Activated gamma-delta T cell (primary cell): ENCODE measurements around the gene CCL22.

ENCODE experiments used
- DNase-seq: peaks from one replicate; lab custom pipeline; 2025; lab: John Stamatoyannopoulos, UW

The CCL22 gene

DNA sequence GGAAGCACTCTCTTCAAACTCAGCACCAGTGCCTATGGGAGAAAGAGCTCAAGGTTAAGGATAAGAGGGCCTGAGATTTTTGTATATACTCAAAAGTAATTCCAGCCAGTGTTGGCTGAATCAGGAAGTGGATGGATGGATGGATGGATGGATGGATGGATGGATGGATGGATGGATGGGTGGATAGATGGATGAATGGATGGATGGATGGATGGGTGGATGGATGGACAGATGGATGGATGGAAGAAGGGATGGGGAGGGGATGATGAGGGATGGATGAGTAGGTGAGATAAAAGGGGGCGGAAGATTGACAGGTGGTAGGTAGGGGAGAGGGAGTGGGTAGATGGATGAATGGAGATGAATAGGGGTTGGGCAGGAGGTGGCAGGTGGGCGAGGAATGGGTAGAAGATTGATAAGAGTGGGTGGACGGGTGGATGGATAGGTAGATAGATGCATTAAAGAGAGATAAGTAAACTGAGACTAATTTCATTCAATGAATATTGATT, 17.8 kb downstream of the CCL22 start:
- DNase-seq: no peak

DNA sequence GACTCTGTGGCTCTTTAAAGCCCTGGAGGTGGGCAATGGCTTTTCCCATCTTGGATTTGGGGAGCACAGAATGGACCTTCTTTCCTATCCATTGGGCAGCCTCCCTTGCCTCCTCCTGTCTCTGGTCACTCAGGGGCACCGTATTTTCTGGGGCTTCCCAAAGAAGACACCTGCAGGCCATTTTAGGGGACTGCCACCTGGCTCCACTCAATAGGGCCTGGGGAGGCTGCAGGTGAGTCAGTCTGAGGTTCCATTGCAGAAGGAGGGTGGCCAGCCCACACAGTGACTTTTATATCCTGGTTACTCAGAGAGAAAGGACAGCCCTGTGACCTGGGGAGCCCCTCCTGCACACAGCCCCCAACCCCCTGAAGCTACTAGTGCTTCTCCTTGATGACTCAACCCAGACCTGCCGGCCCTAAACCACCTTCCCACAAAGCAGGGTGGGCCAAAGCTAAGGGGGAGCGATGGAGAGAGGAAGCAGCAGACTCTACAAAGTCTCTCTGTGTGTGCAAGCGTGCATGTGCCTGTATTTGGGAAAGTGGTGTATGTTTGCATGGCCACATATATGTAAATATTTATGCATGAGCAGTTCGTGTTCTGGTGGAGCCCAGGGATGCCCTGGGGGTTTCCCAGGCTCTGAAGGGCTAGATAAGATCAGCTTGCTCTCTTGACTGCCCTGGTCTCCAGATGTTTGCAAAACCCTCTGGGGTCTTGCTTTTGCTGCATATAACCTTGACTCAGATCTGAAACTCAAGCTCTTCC, 18.7 kb downstream of the CCL22 start:
- no peak for DNase-seq

DNA sequence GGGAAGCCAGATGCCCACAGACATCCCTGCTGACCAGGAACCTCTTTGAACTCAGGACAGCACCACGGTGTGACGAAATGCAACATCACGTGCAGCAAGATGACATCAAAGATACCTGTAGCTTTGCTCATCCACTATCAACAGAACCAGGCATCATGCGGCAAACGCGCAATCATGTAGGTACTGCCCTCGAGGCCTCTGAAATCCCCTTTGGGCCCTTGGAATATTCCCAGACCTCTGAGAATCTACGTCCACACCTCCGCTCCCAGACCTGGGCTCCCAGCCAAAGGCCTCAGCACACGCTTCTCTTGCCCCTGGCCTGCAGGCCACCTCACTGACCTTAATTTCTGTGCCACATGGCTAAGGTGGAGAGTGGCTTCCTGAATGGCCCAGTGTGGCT, 21.0 kb downstream of the CCL22 start:
- DNase-seq: no peak

DNA sequence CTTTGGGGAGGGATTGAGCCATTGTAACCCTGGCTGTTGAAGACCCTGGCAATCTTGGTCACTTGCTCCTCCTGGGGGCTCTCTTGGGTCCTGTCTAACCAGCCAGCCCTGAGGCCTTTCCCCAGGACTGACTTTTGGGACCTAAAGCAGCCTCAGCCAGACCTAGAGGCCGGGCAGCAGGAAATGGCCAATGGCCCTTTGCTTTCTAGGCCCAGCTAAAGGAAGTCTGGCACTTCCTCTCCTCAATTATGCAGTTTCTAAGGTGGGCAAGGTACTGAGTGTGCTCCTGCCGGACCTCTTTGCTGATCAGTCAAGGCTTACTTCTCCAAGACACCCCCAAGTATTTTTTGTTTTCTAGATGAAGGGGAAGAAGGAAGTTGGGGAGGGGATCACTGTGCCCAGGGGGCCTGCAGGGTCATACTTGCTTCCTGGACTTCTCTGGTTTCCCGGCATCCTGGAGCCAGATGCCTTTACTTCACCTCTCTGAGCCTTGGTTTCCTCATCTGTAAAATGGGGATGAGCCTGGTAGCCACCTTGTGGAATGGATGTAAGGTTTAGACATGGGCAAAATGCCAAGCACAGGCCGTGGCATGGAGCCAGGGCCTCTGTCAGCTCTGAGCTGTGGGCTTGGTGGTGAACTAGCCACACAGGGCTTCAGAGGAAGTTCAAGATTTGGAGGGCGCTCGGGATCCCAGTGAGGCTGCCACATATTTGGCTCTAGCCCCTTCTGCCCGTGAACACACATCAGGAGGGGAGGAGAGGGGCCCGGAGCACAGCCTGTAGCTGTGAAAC, 22.3 kb downstream of the CCL22 start:
- no peak for DNase-seq

DNA sequence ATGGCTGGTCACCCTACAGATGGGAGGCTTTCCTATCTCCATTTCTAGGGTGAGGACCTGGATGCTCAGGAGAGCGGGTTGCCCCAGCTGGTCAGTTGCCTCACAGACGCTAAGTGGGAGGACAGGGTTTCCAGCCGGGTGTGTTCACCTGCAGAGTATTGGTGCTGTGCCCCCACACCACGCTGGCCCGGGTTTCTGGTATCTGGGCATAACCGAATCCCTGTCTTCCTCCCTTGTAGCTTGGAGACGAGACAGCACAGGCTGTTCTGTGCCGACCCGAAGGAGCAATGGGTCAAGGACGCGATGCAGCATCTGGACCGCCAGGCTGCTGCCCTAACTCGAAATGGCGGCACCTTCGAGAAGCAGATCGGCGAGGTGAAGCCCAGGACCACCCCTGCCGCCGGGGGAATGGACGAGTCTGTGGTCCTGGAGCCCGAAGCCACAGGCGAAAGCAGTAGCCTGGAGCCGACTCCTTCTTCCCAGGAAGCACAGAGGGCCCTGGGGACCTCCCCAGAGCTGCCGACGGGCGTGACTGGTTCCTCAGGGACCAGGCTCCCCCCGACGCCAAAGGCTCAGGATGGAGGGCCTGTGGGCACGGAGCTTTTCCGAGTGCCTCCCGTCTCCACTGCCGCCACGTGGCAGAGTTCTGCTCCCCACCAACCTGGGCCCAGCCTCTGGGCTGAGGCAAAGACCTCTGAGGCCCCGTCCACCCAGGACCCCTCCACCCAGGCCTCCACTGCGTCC, 23.4 kb downstream of the CCL22 start:
- DNase-seq: no peak

DNA sequence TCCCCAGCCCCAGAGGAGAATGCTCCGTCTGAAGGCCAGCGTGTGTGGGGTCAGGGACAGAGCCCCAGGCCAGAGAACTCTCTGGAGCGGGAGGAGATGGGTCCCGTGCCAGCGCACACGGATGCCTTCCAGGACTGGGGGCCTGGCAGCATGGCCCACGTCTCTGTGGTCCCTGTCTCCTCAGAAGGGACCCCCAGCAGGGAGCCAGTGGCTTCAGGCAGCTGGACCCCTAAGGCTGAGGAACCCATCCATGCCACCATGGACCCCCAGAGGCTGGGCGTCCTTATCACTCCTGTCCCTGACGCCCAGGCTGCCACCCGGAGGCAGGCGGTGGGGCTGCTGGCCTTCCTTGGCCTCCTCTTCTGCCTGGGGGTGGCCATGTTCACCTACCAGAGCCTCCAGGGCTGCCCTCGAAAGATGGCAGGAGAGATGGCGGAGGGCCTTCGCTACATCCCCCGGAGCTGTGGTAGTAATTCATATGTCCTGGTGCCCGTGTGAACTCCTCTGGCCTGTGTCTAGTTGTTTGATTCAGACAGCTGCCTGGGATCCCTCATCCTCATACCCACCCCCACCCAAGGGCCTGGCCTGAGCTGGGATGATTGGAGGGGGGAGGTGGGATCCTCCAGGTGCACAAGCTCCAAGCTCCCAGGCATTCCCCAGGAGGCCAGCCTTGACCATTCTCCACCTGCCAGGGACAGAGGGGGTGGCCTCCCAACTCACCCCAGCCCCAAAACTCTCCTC, 24.1 kb downstream of the CCL22 start:
- no peak for DNase-seq

DNA sequence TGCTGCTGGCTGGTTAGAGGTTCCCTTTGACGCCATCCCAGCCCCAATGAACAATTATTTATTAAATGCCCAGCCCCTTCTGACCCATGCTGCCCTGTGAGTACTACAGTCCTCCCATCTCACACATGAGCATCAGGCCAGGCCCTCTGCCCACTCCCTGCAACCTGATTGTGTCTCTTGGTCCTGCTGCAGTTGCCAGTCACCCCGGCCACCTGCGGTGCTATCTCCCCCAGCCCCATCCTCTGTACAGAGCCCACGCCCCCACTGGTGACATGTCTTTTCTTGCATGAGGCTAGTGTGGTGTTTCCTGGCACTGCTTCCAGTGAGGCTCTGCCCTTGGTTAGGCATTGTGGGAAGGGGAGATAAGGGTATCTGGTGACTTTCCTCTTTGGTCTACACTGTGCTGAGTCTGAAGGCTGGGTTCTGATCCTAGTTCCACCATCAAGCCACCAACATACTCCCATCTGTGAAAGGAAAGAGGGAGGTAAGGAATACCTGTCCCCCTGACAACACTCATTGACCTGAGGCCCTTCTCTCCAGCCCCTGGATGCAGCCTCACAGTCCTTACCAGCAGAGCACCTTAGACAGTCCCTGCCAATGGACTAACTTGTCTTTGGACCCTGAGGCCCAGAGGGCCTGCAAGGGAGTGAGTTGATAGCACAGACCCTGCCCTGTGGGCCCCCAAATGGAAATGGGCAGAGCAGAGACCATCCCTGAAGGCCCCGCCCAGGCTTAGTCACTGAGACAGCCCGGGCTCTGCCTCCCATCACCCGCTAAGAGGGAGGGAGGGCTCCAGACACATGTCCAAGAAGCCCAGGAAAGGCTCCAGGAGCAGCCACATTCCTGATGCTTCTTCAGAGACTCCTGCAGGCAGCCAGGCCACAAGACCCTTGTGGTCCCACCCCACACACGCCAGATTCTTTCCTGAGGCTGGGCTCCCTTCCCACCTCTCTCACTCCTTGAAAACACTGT, 25.0 kb downstream of the CCL22 start:
- no peak for DNase-seq

DNA sequence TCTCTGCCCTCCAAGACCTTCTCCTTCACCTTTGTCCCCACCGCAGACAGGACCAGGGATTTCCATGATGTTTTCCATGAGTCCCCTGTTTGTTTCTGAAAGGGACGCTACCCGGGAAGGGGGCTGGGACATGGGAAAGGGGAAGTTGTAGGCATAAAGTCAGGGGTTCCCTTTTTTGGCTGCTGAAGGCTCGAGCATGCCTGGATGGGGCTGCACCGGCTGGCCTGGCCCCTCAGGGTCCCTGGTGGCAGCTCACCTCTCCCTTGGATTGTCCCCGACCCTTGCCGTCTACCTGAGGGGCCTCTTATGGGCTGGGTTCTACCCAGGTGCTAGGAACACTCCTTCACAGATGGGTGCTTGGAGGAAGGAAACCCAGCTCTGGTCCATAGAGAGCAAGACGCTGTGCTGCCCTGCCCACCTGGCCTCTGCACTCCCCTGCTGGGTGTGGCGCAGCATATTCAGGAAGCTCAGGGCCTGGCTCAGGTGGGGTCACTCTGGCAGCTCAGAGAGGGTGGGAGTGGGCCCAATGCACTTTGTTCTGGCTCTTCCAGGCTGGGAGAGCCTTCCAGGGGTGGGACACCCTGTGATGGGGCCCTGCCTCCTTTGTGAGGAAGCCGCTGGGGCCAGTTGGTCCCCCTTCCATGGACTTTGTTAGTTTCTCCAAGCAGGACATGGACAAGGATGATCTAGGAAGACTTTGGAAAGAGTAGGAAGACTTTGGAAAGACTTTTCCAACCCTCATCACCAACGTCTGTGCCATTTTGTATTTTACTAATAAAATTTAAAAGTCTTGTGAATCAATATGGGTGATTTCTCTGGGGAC, 25.9 kb downstream of the CCL22 start:
- DNase-seq: no peak

DNA sequence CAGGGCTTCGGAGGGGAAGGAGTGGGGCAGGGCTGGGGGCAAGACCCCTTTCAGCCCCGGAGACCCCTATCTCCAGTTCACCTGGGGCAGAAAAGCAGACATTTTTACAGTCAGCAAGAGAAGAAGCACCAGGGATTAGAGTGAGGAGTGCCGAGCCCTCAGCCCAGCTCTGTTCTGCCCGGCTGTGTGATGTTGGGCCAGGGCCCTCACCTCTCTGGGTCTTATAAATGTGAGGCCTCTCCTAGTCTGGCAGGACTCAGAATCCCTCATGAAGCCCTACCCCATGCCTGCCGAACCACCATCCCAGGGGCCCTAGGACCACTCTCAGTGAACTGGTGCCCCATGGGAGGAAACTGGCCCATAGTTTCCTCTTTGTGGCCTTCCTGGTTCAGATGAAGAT, 26.5 kb downstream of the CCL22 start:
- no peak for DNase-seq

DNA sequence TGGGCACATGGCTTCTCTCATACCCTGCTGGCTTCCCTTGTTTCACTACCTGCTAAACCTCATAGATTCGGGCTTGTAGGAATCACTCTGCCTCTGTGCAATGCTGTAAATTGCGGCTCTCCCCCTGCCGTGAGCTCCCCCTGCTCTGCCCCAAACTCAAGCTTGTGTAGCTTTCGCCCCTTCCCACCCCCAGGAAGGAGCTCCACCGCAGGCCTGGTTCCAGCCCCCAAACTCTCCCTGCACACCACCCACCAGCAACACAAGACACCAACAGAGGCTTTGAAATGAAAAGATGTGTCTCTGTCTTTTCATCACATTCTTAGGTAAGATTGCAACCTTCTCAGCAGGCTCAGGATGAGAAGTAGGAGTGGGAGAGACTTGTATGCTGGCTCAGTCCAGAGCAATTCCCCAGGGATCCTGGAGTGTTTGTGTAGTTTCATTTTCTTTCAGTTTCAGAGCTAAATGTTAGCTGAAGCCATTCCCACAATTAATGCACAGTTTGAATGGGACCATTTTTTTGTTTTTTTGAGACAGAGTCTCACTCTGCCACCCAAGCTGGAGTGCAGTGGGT, 27.9 kb downstream of the CCL22 start:
- no peak for DNase-seq

DNA sequence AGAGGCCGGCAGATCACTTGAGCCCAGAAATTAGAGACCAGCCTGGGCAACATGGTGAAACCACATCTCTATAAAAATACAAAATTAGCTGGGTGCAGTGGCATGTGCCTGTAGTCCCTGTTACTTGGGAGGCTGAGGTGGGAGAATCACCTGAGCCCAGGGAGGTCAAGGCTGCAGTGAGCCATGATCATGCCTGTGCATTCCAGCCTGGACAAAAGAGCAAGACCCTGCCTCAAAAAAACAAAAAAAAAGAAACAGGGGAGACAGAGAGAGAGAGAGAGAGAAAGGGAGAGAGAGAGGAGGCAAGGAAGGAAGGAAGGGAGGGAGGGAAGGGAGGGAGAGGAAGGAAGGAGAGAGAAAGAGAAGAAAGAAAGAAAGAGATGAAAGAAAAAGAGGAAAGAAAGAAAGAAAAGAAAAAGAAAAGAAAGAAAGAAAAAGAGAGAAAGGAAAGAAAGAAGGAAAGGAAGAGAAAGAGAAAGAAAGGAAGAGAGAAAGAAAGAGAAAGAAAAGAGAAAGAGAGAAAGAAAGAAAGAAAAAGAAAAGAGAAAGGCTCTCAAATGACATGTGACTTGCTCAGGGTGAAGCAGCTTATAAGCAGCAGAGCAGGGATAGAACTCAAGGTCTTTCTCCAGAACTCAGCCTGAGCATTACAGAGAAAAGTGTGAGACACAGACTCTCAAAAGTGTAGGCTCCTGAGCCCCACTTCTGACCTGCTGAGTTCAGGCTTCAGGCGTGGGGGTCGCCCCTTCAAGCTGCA, 29.2 kb downstream of the CCL22 start:
- DNase-seq: no peak

DNA sequence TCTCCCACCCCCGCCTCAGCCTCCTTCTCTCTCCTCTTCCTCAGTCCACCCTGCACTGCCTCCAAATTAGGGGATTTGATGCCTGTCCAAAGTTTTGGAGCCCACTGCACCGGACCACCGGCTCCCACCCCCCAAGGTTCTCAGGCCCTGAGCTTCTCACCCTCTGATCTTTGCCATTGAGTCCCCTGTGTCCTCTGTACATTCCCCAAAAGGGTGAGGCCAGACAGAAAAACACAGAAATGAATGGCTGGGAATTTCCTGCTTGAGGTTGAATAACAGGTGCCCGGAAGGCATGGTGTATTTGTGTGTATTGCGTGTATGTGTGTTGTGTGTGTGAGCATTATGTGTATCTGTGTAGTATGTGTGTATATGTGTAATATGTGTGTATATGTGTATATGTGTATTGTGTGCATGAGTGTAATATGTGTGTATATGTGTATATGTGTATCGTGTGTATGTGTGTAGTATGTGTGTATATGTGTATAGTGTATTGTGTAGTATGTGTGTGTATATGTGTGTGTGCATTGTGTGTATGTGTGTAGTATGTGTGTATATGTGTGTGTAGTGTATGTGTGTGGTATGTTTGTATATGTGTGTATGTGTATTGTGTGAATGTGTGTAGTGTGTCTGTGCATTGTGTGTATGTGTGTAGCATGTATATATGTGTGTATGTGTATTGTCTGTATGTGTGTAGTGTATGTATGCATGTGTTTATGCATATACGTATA, 29.9 kb downstream of the CCL22 start:
- DNase-seq: no peak

DNA sequence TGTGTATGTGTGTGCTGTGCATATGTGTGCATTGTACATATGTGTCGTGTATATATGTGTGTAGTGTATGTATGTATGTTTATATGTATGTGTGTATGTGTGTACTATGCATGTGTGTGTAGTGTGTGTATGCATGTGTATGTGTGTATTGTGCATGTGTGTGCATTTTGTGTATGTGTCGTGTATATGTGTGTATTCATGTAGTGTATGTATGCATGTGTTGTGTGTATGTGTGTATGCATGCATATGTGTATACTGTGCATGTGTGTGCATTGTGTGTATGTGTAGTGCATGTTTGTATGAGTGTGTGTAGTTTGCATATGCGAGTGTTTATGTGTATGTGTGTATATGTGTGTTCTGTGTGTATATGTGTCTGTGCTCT, 30.5 kb downstream of the CCL22 start:
- DNase-seq: no peak

DNA sequence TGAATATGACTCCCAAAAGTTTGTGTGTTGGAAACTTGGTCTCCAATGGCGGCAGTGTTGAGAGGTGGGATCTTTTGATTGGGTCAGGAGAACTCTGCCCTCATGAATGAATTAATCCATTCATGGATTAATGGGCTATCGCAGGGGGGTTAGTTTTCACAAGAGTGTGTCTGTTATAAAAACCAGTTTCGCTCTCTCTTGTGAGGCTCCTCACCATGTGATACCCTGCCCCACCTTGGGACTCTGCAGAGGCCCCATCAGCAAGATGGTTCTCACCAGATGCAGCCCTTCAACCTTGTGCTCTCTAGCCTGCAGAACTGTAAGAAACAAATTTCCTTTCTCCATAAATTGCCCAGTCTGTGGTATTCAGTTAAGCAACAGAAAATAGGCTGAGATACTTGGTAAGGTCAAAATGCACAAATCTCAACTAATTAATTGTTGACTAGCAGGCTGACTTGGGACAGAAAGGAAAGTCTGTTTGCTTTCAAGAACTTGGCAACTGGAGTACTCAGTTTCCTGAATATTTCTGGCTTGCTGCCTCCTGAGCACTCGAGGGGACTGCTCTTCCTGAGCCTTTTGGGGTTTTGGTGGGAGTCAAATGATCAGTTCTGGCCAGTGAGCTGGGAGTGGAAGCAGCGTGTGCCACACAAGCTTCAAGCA, 32.2 kb downstream of the CCL22 start:
- no peak for DNase-seq

DNA sequence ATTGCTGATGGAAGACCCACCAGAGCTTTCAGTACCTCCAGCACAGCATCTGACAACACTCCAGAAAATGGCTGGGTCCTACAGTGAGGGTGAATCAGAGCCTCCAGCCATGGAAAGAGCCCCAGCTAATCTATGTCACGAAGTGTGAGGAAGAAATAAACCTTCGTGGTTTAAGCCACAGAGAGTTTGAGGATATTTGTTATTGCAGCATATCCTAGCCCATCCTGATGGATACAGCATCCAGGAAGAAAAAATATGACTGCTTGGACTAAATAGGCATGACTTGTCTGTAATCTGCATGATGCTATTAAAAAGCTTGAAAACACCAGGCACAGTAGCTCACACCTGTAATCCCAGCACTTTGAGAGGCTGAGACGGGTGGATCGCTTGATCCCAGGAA, 32.7 kb downstream of the CCL22 start:
- no peak for DNase-seq

DNA sequence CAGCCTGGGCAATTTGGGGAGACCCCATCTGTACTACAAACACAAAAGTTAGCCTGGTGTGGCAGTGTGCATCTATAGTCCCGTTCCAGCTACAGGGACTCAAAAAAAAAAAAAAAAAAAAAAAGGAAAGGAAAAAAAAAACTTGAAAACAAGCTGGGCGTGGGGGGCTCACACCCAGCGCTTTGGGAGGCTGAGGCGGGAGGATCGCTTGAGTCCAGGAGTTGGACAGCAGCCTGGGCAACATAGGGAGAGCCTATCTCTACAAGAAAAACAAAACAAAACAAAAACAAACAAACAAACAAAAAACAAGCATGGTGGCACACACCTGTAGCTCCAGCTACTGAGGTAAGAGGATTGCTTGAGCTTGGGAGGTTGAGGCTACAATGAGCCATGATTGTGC, 33.1 kb downstream of the CCL22 start:
- no peak for DNase-seq

DNA sequence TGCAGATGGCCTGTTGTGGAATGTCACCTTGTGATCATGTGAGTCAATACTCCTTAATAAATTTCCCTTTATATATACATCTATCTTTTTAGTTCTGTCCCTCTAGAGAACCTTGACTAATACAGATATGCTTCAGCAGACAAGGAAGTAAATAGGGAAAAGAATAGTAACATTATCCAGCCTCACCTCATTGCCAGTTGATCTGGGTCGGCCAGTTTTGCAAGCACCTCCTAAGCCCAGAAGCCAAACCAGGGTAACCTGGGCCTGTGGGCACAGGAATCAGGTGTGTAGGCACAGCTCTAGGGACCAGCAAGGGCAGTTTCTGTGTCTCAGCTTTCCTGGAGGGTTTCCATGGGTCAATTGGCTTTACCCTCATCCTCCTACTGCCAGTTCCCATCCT, 34.1 kb downstream of the CCL22 start:
- no peak for DNase-seq

DNA sequence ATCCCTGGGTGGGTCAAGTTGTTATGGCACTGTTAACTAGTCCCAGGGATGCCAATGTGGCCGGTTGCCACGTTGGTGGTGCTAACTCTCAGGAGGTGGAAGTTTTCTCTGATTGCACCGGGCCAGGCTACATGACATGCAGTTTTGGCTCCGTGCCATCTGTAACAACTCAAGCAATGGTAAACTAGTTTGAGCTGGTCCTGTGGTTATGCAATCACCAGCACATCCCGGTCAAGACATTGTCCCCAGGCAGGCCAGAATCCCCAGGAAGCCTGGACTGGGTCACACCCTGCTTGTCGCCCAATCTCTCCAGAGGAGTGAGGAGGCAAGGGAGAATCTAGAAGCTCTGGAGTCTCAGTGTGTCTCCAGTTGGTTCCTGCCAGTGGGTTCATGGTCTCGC, 35.9 kb downstream of the CCL22 start:
- no peak for DNase-seq
